SW 1271 (cell line): Measurements from ENCODE around the gene NRXN2.
"Not testable (repeated sequence)": the region's sequence is repeated elsewhere in the genome, so short reads cannot be mapped to it uniquely, and the experiment has no call there.

Source experiments
- DNase-seq, 2 experiments: peaks; one replicate each; lab custom pipeline; 2025; lab: John Stamatoyannopoulos, UW

The NRXN2 gene

DNA sequence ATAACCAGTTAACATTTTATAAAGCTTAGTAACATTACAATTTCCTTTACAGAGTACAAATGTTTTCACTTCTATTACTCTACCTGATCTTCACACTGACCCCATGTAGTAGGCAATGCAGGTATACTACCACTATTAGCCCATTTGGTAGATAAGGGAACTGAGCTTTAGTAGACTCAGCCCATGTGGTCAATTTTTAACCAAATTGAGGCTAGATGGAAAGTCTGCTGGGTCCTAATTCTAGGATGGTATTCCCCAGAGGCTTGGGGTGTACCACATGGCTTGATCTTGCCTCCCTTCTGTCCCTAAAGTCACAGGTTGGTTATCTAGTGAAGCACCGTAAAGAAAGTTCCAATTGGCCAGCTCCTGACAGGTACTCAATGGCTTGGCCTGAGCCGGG, 48.2 kb downstream of the NRXN2 start:
- DNase-seq: no peak

DNA sequence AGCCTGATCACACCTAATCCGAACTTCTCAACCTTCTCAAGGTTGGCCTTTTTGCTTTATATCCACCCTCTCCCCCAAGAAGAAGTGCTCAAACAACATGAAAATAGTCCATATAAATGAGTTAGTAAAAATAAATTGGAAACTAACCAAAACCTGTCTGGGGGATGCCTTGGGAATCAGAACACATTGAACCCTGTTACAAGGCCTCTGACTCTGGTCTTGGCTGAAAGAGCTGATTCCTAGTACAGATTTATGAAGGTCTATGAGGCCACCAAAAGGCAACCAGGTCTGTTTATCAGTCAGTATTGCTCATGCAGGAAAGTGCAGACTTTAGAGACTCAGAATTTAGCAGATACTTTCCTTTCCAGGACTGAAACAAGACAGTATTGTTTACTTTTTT, 49.7 kb downstream of the NRXN2 start:
- DNase-seq: no peak

DNA sequence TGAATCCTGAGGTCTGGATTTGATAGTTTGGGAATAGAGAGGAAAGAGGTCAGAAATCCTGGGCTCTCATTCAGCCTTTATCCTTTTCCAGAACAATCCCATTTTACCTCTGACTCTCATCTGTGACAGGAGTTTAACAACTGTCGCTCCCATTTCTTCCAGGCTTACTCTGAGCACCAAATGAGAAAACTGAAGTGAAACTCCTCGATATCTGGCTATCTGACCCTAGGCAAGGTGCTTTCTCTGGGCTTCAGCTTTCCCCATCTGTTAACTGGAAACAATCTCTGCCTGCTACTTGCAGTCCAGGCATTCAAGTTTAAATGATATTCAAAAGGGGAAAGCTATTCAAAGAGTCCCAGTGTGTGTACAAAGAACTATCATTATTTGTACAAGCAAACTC, 50.1 kb downstream of the NRXN2 start:
- DNase-seq: no peak

DNA sequence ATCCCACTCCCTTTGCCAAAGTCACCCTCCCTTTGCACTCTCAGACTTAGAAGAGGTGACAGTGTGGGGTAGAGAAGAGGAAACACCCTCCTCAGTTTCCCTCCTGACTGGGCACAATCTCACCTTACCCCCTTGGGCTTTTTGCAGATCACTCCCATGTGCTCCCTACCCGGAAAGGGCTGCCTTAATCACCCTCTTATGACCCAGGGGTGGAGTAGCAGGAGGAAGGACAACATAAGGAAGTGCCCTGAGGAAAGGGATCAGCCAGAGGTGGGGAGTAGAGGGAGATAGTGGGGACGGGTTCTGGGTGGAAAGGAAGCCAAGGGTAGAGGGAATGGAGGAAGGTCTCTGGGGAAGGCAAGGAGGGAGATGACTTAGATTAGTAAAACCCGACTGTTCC, 52.0 kb downstream of the NRXN2 start:
- no peak for DNase-seq

DNA sequence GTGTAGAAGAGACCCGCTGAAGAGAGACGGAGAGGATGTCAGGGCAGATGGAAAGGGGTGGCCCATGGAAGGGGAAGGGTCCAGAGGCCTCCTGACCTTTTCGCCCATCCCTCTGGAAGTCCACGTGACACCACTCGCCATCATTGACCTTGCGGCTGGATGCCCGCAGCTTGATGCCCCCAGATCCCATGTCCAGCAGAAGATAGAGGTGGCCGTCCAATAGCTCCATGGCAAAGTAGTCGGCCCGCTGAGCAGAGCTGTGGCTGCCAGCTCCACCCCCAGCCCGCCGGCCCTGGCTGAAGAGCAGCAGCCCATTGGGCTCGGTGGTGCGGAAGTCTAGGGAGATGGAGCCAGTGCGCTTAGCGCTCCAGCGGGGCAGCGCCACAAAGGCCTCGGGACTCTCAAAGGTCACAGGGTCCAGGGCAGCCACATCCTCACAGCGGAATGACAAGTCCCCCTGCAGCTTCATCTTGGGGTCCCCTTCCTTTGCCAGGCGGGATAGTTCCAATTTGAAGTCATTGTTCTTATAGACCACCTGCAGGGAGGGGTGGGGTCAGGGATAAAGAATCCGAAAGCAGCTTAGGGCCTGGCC, 55.7 kb downstream of the NRXN2 start:
- no peak for DNase-seq

DNA sequence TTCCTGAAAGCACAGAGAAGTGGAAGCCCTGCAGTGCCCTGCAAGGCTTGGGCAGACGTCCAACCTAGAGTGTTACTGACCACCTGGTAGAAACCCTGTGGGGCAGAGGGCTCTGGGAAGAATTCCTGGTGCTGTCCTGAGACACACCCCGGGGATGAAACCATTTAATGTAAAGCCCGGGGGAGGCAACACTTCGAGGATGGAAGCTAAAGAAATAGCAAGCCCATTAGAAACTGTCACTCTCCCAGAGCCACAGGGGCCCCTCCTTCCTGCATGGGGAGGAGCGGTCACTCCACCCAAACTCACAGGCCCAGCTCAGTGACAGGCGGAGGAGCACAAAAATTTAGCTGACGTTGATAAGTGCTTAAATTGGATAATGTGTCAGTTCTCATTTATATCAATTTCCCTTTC, 57.6 kb downstream of the NRXN2 start:
- no peak for DNase-seq

DNA sequence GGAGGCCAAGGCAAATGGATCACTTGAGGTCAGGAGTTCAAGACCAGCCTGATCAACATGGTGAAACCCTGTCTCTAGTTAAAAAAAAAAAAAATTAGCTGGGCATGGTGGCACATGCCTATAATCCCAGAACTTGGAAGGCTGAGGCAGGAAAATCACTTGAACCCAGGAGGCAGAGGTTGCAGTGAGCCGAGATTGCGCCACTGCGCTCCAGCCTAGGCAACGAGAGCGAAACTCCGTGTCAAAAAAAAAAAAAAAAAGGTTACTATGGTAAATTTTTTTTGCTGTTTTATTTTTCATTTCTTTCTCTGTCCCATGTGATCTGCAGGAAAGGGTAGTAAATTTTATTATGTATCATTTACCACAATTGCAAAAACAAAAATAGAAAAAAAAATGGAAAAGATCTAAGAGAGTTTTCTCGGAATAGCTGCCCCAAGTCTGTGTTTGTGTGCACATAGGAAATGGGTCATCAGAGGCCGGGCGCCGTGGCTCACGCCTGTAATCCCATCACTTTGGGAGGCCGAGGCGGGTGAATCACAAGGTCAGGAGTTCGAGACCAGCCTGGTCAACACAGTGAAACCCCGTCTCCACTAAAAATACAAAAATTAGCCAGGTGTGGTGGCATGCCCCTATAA, 58.6 kb downstream of the NRXN2 start:
- not testable (repeated sequence) for DNase-seq

DNA sequence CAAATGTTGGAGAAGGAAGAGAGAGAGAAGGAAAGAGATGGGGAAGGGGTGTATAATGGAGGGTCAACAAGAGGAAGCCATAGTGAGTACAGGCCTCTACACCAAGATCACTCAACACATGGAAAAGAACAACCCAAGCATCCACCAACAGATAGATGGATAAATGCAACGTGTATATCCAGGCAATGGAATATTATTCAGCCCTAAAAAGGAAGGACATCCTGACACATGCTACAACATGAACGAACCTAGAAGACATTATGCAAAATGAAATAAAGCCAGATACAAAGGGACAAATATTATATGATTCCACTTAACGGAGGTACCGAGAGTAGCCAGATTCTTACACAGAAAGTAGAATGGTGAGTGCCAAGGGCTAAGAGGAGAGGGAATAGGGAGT, 59.3 kb downstream of the NRXN2 start:
- DNase-seq: no peak

DNA sequence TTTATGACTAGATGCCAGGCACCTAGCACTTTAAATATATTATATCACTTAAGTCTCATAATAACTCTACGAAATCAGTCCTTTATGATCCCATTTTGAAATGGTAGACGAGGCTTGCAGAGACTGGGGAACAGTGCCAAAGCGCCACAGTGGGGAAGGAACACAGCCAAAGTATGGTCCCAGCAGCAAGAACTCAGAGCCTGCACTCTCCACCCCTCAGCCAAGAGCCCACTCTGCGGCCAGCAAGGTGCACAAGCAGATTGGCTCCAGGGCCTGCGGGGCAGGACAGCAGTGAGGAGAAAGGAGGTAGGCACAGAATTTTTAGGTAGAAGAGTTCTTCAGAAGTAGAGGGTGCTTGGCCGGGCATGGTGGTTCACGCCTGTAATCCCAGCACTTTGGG, 61.4 kb downstream of the NRXN2 start:
- no peak for DNase-seq

DNA sequence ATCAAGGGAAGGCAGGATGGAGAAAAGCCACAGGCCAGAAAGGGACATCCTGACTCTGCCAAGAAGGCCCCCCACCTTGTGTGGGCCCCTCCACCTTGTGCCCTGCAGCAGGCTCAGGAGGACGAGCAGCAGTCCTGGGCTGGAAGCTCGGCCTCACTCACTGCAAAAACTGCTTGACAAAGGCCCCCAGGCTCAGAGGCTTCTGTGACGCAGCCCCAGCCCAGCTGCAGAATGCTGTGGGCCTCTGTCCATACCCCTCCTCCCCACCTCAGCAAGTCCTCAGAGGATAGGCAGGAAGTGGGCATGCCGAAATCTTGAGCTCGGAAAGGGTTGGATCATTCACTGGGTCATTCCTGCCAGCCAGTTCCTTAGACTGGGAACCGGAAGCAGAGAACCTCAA, 61.9 kb downstream of the NRXN2 start:
- DNase-seq: no peak

DNA sequence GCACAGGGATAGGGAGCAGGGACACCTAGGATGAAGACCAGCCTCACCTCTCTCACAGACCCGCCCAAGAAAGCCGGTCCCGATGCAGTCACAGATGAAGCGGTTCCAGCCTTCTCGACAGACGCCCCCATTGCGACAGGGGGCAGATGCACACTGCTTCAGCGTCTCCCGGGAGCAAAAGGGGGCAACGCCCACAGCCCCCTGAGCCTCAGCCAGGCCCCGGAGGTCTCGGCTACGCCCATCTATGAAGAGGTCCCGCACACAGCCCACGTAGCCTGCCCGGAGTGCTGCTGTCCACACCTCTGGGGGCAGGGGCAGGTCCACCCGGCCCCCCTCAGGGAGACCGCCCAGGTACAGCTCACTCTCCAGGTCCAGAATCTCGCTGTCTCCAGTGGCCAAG, 62.3 kb downstream of the NRXN2 start:
- no peak for DNase-seq

DNA sequence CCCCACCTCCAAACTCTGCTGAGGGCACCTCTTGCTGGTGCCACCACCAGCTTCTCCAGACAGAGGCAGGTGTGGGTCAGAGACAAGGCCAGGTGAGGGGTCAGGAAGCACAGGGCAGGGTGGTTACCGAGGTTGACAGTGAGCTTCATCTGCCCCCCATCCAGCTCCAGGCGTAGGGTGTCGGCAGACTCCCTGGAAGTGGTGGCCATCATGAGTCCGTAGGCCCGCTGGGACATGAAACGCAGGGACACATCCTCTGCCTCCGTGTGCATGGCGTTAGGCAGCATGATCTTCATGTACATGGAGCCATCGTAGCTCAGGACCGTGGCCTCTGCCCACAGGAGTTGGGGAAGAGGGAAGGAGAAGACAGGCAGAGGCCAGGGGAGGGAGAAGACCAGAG, 62.8 kb downstream of the NRXN2 start:
- no peak for DNase-seq

DNA sequence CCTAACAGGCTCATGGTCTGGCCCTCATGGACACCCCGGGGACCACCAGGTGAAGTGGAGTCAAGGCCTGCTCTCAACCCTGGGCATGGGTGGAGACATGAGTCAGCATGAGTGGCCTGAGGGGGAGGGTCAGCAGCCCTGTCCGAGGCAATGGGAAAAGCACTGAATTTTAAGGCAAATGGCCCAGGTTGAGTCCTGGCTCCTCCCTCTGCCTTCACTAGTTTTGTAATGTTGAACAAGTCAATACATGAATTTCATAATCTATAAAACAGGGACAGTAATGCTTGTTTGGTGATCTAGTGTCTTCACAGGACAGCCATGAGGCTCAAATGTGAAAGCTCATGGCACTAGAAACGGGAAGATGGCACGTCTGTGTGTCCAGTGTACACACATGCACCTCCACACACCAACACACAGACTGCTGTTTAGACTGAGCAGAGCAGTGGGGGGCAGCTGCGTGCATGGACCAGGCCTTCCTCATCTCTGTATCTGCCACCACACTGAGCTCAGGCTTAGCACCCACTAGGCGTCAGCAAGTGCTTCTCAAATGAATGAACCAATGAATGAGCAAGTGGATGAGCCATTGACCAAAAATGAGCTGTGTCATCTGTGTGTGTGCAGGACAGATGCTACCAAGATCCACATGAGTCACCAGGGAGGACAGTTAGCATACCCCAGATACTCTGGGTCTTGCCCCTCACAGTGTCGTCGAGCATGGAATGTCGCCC, 63.4 kb downstream of the NRXN2 start:
- DNase-seq: peak; percentile 34 to 41

DNA sequence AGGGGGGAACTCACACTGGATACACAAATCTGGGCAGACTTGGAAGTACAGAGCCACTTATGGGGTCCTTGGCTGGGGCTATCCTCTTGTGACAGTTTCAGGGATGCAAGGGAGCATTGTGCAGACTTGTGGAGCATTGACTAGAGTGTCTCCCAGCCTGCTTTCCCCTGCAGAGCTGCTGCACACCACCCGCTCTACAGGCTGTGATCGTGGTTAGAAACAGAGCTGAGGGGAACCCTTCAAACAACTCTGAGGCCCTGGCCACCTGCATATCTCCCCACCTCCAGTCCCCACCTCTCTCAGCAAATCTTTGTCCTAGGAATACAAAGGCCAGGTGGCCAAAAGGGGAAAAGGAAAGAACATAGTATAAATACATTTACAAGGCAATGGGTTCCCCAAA, 64.7 kb downstream of the NRXN2 start:
- DNase-seq: no peak

DNA sequence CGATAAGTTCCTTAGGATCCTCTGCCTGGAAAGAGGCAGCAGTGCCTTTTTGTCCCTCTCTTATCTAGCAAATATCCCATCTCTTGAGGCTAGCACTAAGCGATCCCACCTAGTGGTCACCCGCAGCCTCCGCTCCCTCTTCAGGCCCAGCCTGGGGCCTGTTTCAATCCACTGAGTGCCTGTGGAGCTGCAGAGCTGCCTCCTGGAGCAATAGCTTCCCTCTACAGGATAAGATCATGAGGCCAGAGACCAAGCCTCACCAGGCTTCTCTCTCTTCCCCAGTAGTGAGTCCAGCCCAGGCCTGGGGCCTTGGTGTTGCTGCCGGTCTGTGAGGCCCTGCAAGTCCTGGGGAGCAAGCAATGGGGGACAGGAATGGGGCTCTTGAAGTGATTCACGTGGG, 66.1 kb downstream of the NRXN2 start:
- DNase-seq: no peak

DNA sequence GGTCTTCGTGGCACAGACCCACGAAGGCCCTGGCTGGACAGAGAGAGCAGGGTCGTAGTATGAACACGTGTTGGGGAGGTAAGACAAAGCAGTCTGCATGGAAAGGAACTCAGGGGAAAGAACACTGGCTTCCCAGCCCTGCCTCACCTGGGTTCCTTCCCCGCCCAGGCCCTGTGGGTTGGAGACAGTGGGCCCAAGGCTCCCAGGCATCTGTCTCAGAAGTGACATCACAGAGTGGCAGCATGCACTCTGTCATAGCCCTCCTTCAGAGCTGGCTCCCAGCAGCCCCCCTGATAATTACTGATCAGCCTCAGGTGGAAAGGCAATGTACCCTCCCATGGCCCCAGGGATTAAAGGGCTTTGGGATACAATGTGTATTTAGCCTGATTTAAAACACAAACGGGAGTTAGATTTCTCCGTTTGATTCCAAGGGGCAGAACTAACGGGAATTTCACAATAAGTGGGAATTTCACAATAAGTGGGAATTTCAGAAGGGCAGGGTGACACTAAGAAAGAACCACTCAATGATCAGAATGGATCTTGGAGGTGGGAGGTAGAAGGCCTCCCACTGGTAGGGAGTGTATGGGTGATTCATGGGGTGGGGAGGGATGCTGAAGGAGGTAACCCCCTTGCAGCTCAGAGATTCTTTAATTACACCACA, 66.9 kb downstream of the NRXN2 start:
- DNase-seq: no peak

DNA sequence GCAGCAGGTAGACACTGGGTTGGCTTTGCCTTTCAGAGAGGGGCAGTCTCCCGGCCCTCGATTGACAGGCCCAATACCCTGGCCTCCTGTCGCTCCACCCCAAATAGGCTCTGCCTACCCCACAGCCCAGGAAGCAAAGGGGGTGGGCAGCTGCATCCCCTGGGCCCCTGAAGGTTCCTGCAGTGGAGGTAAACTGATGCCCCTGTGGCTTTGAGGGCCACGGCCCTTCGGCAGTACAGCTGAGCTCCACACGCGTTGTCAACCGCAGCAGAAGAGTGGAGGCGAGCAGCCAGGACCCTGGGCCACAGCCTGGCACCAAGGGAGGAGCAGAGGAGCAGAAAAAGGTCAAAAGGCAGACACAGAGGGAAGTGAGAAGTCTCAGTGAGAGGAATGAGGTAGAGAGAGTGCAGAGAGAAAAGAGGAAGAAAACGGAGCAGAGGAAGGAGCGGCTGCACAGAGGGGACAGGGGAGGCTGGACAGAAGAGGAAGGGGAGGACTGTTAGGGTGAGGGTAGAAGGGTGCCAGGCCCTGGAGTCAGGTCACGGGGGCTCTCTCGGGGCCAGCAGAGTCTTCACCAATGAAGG, 67.9 kb downstream of the NRXN2 start:
- no peak for DNase-seq

DNA sequence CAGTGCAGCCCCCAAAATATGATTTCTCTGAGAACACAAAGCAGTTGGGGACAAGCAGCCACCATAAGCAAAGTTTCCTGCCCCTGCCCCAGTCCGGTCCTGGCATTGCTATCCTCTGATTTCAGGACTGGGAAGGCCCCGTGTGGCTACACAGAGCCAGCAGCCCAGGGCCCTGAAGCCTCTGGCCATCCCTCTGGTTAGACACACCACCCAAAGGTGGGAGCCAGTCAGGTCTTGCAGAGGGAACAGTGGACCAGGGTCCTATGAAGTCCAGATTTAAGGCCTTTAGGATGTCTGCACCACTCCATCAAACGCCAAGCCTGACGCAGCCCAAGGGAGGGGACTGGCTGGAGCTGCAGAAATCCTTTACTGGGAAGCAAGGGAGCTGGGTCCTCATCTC, 68.6 kb downstream of the NRXN2 start:
- DNase-seq: no peak

DNA sequence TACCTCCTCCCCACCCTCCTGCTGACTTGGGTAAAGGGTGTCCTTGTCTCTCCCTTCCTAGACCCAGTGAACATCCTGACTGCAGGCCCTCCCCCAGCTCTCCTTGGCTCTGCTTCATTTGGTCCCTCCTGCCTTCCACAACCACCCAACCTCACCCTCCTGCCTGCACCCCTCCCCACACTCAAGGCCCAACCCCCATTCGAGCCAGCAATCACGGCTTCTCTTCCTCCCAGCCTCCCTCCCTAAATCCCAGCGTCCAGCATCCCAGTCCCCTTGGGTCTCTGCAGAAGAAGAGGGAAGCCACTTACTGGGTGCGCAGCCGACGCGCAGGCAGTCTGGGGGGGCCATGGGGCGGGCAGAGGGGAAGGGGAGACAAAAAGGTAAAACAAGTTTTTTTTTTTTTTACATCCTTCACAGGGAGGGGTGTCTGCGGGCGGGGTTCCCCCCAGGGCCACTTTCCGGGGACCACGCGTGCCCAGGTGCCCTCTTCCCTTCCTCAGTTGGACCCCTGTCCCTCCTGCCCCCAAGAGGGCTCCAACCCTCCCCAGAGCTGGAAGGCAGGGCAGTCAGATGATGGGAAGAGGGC, 69.5 kb downstream of the NRXN2 start:
- no peak for DNase-seq

DNA sequence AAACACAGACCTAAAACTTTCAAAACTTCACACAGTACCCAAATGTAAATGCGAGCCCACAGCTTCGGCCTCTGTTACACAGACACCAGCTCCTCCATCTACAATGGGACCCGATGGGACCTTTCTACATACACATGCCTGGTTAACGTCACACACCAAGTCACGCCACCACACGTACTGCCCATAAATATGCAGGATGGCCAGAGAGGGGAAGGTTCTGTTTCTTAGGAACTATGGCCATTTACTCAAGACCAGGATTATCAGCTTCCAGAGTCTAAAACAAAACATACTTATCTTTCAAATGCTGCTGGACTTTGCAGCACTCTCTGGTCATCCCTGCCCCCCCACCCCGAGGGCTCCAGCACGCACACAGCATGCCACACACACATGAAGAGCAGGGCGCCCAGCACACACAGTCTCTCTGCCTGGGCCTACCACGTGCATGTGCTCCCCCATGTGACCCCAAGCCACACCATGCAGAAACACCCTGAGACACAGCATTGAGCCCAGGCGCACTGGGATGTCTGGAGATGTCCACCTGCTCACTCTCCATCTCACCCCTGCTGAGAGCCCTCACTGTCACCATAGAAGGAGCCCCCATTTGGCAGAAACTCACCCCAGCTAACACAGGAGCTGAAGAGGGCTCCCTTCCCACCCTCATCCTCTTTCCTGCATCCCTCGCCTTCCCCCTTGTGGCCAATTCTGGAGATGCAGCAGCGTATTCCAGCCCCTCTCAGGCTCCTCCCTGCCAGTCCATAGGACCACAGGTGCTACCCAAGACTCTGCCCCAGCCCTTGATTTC, 70.2 kb downstream of the NRXN2 start:
- DNase-seq: peak; percentile 45 to 53

DNA sequence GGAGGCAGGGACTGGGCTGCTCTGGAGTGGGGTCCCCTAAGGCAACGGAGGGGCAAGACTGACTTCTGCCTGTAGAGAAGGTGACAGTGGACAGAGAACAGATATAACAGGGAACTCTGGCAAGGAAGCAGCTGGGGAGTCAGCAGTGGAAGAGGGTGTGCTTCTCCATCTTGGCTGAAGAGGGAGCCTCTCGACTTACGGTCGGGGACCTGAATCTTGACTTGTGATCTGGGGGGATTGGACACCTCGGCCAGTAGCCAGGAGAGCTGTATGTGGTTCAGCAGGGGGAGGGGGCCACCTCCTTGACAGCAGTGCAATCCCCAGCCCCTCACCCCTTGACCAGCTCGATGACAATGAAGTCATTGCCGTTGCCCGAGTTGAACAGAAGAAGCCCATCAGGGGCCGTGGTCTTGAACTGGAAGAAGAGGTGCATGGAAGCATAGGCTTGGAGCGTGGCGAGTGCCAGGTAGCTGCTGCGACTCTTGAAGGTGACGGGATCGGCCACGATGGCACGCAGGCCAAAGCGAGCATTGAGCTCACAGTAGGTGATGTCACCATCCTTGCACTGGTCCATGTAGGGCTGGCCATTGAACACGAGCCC, 72.0 kb downstream of the NRXN2 start:
- peak in 1 of 2 experiments; percentile 26 for DNase-seq
